ENCODE measurements around the gene CHSY3.

CHSY3 gene

GRCh38 chr5:130002876-130003275 is 98.6 kb downstream of the CHSY3 start:
- DNase-seq = no peak
- in situ Hi-C loops (cut with HindIII; ENCODE audit: low pct_ligation_motif_present, low pct_unique_long_range_greater_than_20kb, low sequenced_read_pairs) = no loop called here

GRCh38 chr5:130011986-130012385 is 107.7 kb downstream of the CHSY3 start:
- in situ Hi-C loops (cut with HindIII; ENCODE audit: low pct_ligation_motif_present, low pct_unique_long_range_greater_than_20kb, low sequenced_read_pairs) = no loop called here
- DNase-seq = no peak

GRCh38 chr5:130017173-130017572 is 112.9 kb downstream of the CHSY3 start:
- in situ Hi-C loops (cut with HindIII; ENCODE audit: low pct_ligation_motif_present, low pct_unique_long_range_greater_than_20kb, low sequenced_read_pairs) = no loop called here
- DNase-seq = no peak

GRCh38 chr5:130018641-130019040 is 114.4 kb downstream of the CHSY3 start:
- in situ Hi-C loops (cut with HindIII; ENCODE audit: low pct_ligation_motif_present, low pct_unique_long_range_greater_than_20kb, low sequenced_read_pairs) = no loop called here
- DNase-seq = no peak

- in situ Hi-C loops (cut with HindIII; ENCODE audit: low pct_ligation_motif_present, low pct_unique_long_range_greater_than_20kb, low sequenced_read_pairs) = no loop called here
- DNase-seq = no peak
Measured at GRCh38 chr5:130021000-130021399, 116.7 kb downstream of the CHSY3 start.

- no peak for DNase-seq
- in situ Hi-C loops (cut with HindIII; ENCODE audit: low pct_ligation_motif_present, low pct_unique_long_range_greater_than_20kb, low sequenced_read_pairs) = no loop called here
Measured at GRCh38 chr5:130021876-130022275, 117.6 kb downstream of the CHSY3 start.

- DNase-seq = no peak
- in situ Hi-C loops (cut with HindIII; ENCODE audit: low pct_ligation_motif_present, low pct_unique_long_range_greater_than_20kb, low sequenced_read_pairs) = no loop called here
Measured at GRCh38 chr5:130023604-130024003, 119.3 kb downstream of the CHSY3 start.

- in situ Hi-C loops (cut with HindIII; ENCODE audit: low pct_ligation_motif_present, low pct_unique_long_range_greater_than_20kb, low sequenced_read_pairs) = no loop called here
- no peak for DNase-seq
Measured at GRCh38 chr5:130024006-130024405, 119.7 kb downstream of the CHSY3 start.

- in situ Hi-C loops (cut with HindIII; ENCODE audit: low pct_ligation_motif_present, low pct_unique_long_range_greater_than_20kb, low sequenced_read_pairs) = no loop called here
- DNase-seq = no peak
Measured at GRCh38 chr5:130025511-130025910, 121.2 kb downstream of the CHSY3 start.

- in situ Hi-C loops (cut with HindIII; ENCODE audit: low pct_ligation_motif_present, low pct_unique_long_range_greater_than_20kb, low sequenced_read_pairs) = no loop called here
Measured at GRCh38 chr5:130032807-130033206, 128.5 kb downstream of the CHSY3 start.

GRCh38 chr5:130034566-130035210 is 130.4 kb downstream of the CHSY3 start:
- in situ Hi-C loops (cut with HindIII; ENCODE audit: low pct_ligation_motif_present, low pct_unique_long_range_greater_than_20kb, low sequenced_read_pairs) = no loop called here

More at GRCh38 chr5:130032807-130033206, 128.5 kb downstream of the CHSY3 start:
- no peak for DNase-seq

GRCh38 chr5:130035388-130035787 is 131.1 kb downstream of the CHSY3 start:
- no peak for DNase-seq
- in situ Hi-C loops (cut with HindIII; ENCODE audit: low pct_ligation_motif_present, low pct_unique_long_range_greater_than_20kb, low sequenced_read_pairs) = no loop called here

More at GRCh38 chr5:130034566-130035210, 130.4 kb downstream of the CHSY3 start:
- DNase-seq = no peak

GRCh38 chr5:130037905-130038304 is 133.6 kb downstream of the CHSY3 start:
- in situ Hi-C loops (cut with HindIII; ENCODE audit: low pct_ligation_motif_present, low pct_unique_long_range_greater_than_20kb, low sequenced_read_pairs) = no loop called here
- no peak for DNase-seq

- in situ Hi-C loops (cut with HindIII; ENCODE audit: low pct_ligation_motif_present, low pct_unique_long_range_greater_than_20kb, low sequenced_read_pairs) = no loop called here
- no peak for DNase-seq
Measured at GRCh38 chr5:130043834-130044233, 139.6 kb downstream of the CHSY3 start.

GRCh38 chr5:130045334-130045733 is 141.1 kb downstream of the CHSY3 start:
- in situ Hi-C loops (cut with HindIII; ENCODE audit: low pct_ligation_motif_present, low pct_unique_long_range_greater_than_20kb, low sequenced_read_pairs) = no loop called here
- DNase-seq = no peak

GRCh38 chr5:130050585-130050984 is 146.3 kb downstream of the CHSY3 start:
- in situ Hi-C loops (cut with HindIII; ENCODE audit: low pct_ligation_motif_present, low pct_unique_long_range_greater_than_20kb, low sequenced_read_pairs) = no loop called here
- no peak for DNase-seq

GRCh38 chr5:130052752-130053151 is 148.5 kb downstream of the CHSY3 start:
- DNase-seq = no peak
- in situ Hi-C loops (cut with HindIII; ENCODE audit: low pct_ligation_motif_present, low pct_unique_long_range_greater_than_20kb, low sequenced_read_pairs) = no loop called here

GRCh38 chr5:130055572-130055971 is 151.3 kb downstream of the CHSY3 start:
- DNase-seq = no peak
- in situ Hi-C loops (cut with HindIII; ENCODE audit: low pct_ligation_motif_present, low pct_unique_long_range_greater_than_20kb, low sequenced_read_pairs) = no loop called here

- in situ Hi-C loops (cut with HindIII; ENCODE audit: low pct_ligation_motif_present, low pct_unique_long_range_greater_than_20kb, low sequenced_read_pairs) = no loop called here
- DNase-seq = no peak
Measured at GRCh38 chr5:130061746-130062145, 157.5 kb downstream of the CHSY3 start.

GRCh38 chr5:130063603-130064002 is 159.3 kb downstream of the CHSY3 start:
- DNase-seq = no peak
- in situ Hi-C loops (cut with HindIII; ENCODE audit: low pct_ligation_motif_present, low pct_unique_long_range_greater_than_20kb, low sequenced_read_pairs) = no loop called here

- in situ Hi-C loops (cut with HindIII; ENCODE audit: low pct_ligation_motif_present, low pct_unique_long_range_greater_than_20kb, low sequenced_read_pairs) = no loop called here
- DNase-seq = no peak
Measured at GRCh38 chr5:130064484-130064883, 160.2 kb downstream of the CHSY3 start.

Data from ACHN (cell line).